HG03460 (cell line): Measurements from ENCODE around the gene CNST.
A peak's percentile ranks its signal among the peaks of the same experiment; 100 is the strongest.
"Not testable (repeated sequence)": the region's sequence is repeated elsewhere in the genome, so short reads cannot be mapped to it uniquely, and the experiment has no call there.

Experiments used
- ATAC-seq: cut with Tn5 transposase; IDR thresholded peaks from one replicate; pipeline ENCODE4 v1.9.1; 2021; ENCODE audit not compliant: unreplicated experiment

Gene CNST

DNA sequence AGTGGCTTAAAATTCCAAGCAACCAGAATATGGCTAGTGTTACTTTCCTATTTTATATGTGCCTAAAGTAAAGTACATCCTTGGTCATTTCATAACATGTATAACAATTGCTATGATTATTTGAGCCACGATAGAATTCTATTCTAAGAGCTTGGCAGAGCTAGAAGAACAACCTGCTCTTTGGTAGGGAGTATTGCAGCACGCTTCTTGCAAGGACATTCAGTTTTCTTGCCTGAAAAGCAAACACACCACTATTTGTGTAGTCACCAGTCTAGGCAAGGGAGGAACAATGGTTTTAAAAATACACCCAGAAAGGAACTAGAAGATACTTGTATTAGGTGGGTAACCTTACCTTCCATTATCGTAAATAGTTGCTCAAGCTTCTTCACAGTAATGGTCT, 51.5 kb downstream of the CNST start:
- no peak for ATAC-seq

GRCh38 chr1:246618240-246618808, 52.1 kb downstream of the CNST start:
- no peak for ATAC-seq

DNA sequence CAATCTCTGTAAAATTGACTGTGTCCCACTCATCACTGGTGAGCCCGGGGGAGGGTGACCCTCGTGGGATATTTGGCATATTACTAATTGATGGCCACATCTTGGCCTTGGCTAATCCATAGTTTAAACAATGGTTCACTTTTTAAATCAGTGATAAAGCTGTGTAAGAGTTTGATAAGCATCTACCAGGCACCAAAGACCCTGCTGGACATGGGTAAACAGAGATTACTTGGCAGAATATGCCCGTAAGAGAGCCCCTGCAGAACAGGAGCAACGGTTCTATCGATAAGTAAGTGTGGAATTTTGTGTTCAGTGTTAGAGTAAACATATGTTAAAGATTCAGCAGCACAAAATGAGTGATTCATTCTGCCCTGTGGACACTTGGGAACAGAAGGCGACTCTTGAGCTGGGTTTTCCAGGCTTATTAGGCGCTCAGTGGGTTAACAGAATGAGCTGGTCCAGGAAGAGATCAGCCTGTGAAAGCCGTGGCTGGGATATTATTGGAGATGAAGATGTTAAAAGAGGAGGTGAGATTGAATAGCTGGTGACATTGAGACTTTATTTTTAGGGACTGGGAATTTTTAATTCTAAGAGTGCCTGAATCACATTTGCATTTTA, 55.9 kb downstream of the CNST start:
- ATAC-seq = no peak

DNA sequence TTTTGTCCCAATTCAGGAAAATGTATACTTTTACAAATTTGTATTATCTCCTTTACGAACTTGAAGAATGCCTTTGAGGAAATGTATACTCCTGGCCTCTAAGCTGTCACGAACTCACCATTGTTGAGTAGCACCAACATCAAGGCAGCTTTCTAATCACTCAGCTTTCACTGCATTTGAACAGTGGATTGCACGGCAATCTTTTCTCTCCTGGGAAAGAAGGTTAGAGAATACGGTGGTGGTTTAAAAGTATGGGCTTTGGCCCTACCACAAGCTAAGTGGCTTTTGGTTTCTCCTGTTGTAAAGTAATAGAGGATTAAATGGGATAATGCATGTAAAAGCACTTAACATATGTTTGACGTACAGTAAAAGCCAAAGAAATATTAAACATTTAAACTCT, 57.8 kb downstream of the CNST start:
- no peak for ATAC-seq

DNA sequence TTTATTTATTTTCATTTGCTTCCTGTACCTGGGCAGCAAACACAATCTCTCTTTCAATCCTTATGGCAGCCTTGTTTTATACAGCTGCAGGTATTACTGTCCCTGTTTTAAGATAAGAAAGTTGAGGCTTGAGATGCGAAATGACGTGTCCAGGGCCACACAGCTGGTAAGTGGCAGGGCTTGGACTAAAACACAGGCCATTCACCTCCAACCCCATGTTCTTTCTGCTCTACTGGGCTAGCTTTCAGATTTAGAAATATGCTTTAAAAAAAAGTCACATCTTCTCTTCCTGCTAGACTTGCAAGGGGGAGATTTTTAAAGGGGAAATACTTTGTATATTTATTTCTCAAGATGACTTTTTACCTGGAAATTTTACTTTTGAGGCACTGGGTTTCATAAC, 62.8 kb downstream of the CNST start:
- peak; percentile 93 for ATAC-seq

GRCh38 chr1:246629976-246630375, 63.7 kb downstream of the CNST start:
- no peak for ATAC-seq

GRCh38 chr1:246631426-246631825, 65.2 kb downstream of the CNST start:
- ATAC-seq = no peak

GRCh38 chr1:246632281-246633168, 66.3 kb downstream of the CNST start:
- ATAC-seq = no peak

GRCh38 chr1:246634659-246635058, 68.4 kb downstream of the CNST start:
- not testable (repeated sequence) for ATAC-seq

DNA sequence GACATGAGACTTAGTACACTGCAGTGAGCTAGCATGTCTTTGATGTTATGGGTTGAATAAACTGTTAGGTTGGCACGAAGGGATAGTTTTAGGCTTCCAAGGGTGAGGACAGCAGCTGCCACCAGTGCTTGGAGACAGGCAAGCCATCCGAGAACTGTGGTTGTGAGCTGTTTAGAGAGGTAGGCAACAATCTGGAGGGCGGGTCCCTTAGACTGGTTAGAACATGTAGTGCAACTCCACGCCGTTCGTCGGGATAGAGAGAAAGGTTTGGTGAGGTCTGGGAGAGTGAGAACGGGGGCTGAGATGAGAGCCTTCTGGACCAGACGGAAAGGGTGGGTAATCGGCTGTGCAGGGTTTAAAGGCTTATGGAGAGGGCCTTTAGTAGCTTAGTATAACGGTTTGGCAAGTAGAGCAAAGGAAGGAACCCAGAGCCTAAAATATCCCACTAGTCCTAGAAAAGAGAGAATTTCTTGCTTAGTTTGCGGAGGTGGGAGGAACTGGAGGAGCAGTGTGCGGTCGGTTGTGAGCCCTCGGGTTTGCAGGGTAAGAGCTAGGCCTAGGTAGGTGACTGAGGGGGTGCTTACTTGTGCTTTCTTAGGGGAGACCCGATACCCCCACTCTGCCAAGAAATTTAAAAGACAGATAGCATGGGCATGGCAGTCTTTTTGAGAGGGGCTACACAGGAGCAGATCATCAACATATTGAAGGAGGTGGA, 72.8 kb downstream of the CNST start:
- no peak for ATAC-seq

DNA sequence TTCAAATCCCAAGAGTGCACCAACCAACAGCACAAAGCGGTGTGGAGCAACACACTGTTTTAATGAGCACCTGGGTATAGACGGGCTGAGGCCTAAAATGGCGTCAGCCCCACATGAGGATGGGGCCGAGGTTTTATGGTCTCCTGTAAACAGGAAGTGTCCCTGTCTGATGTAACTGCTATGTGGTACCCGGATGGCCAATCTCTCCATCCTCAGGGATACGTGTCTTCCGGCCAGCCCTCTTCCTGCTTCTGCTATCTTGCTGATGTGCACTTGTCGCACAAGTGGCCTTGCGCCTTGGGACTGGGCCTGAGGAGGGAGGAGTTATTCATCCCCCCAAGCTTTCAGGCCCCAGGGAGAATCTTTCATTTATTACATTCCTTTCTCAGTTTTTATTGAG, 73.5 kb downstream of the CNST start:
- no peak for ATAC-seq

GRCh38 chr1:246640747-246641146, 74.5 kb downstream of the CNST start:
- no peak for ATAC-seq

DNA sequence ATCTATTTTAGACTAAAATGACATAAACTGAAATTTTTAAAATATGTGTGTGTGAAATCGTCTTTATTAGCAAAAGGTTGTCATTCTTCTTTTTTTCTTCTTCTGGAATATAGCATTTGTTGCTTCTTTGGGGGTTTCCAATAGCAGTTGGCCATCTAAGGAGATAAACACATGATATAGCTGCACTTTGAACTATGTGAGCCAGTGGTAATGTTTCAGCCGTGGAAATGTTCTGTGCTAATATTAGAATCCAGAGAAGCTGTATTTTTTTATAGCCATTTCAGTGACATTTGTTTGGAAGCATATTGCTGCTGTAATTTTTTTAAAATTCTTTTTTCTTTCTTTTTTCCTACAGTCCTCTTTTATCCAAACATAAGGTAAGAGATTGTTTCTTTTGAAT, 75.1 kb downstream of the CNST start:
- no peak for ATAC-seq

GRCh38 chr1:246642719-246643118, 76.5 kb downstream of the CNST start:
- no peak for ATAC-seq

DNA sequence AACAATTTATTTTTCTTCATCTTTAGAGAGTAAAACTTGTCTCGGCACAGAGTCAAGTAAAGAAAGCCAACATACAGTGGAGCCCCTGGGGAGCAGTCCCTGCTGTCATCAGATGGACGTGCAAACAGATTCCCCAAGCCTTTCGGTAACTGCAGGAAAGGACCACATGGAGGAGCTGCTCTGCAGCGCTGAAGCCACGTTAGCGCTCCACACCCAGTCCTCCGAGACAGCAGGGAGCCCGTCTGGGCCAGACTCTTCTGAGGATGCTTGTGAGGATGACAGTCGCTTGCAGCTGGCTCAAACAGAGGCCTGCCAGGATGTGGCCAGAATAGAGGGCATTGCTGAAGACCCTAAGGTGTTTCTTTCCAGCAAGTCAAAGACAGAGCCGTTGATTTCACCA, 80.9 kb downstream of the CNST start:
- no peak for ATAC-seq

GRCh38 chr1:246647513-246647912, 81.3 kb downstream of the CNST start:
- ATAC-seq = no peak

GRCh38 chr1:246651012-246651695, 84.9 kb downstream of the CNST start:
- no peak for ATAC-seq

DNA sequence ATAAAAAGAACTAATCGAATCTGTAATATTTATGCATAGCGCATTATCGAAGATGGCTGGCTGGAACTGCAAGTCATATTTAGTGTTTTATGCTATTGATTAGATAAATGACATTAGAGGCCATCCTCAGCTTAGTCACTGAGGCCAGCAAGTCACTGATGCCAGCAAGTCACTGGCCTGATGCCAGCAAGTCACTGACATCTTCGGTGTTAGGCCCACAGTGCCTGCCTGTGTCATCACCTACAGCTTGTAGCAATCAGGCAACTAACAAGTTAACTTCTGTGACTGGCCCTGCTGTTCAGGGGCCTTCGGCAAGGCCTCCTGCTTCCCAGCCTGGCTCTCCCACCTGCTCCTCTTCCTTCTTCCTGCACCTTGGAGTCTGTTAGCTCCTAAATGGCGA, 92.3 kb downstream of the CNST start:
- ATAC-seq = no peak

DNA sequence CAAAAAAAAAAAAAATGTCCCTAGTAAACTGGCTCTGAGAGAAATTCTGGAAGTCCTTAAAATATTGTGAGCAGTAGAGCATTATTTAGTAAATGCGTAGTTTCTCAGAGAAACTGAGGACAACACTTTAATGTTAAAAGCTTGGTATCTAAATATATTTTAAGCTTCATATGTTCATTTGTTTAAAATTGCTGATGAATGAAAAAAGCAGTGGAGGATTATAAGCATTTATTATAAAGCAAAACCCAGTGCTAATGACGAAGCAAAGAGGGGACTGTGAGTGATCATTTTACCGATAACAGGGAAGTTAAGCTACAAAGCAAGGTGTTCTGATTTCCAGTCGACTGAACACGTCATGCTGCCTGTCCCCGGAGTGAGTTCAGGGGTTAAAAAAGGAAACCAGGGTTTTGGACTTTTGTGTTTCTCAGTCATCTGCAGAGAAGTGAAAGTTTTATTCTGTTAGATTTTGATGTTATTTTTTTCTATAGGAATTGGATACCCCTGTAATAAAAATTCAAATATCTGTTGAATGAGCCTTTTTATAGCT, 93.4 kb downstream of the CNST start:
- no peak for ATAC-seq

DNA sequence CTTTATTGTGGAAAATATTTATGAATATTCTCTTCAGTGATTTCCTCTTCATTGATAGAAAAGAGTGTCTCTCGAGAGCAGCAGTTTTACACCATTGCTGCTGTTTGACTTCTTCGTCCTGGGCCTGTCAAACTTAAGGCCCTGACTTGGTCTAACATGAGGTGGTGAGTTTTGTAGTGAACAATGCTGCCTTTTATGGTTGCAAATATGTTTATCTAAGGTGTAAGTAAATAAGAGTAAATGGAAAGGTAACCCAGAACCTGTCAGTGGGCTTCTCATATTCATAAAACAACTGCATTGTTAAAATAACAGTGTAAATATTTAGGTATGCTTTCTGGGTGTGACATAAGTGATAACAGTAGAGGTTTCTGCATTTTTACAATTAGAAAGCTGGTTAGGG, 95.2 kb downstream of the CNST start:
- ATAC-seq = no peak

DNA sequence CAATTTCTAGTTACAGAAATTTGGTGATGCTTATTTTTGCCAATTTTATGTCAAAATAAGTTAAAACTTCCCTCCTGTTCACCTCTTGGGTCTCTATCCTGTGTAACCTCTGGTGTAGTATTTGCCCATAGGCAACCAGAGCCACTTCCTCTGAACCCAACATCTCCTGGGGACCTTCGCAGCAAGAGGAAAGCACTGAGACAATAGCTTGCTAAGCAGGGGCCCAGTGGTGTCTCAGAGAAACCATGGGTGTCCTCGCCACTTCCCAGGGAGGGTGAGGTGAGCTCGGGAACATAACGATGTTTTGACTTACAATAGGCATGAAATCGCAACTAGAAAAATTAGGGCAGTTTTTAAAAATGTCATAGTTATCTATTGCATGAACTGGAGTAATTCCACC, 101.5 kb downstream of the CNST start:
- no peak for ATAC-seq
